DOHH2 (cell line): ENCODE results near the gene RRP1.

Experiments used
- EZH2phosphoT487 ChIP-seq: fragments of 200-600 bp; sonication (generic); IDR thresholded peaks from 2 replicates; pipeline ENCODE4 v1.6.1; 2017; ENCODE audit warnings: borderline replicate concordance, mild to moderate bottlenecking, antibody characterized with exemption, low read length, moderate library complexity, mixed read lengths
- TF ChIP-seq, protein P1 (sequence below): fragments of 200-600 bp; sonication (generic); IDR thresholded peaks from one replicate; pipeline ENCODE4 v1.5.1; 2014; ENCODE audit warnings: antibody characterized with exemption, mild to moderate bottlenecking, low read depth, low read length; ENCODE audit not compliant: poor library complexity, severe bottlenecking

DNA sequence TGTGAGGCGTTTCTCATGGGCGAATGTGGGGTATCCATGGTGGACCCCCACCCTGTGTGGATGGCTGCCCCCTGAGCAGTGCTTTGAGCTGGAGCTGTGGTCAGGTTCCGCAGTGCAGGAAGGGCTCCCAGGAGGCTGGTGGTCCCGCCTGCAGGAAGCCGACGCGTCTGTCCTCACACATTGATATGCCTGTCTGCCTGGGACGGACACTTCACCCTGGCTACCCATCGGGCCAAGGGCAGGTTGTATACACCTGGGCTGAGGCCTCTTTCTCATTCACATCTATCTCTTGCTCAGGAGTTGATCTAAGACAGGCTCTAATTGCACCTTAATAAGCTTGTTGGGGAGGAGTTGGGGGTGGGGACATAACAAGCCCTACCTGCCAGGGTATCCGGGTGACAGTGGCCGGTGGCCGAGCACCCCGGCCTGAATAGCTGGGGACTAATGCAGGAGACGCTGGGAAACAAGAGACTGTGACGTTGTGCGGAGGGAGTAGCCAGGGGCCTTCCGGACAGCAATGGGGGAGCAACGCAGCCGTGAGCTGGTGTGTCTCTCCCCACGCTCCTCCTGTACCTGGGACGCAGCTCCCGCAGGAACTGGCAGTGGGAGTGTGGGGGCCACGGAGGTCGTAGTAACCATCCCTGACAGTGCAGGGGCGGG is 48.8 kb upstream of the RRP1 start:
- TF ChIP-seq, protein P1, sequence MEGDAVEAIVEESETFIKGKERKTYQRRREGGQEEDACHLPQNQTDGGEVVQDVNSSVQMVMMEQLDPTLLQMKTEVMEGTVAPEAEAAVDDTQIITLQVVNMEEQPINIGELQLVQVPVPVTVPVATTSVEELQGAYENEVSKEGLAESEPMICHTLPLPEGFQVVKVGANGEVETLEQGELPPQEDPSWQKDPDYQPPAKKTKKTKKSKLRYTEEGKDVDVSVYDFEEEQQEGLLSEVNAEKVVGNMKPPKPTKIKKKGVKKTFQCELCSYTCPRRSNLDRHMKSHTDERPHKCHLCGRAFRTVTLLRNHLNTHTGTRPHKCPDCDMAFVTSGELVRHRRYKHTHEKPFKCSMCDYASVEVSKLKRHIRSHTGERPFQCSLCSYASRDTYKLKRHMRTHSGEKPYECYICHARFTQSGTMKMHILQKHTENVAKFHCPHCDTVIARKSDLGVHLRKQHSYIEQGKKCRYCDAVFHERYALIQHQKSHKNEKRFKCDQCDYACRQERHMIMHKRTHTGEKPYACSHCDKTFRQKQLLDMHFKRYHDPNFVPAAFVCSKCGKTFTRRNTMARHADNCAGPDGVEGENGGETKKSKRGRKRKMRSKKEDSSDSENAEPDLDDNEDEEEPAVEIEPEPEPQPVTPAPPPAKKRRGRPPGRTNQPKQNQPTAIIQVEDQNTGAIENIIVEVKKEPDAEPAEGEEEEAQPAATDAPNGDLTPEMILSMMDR, result no peak
- TF ChIP-seq EZH2phosphoT487, result no peak
